ENCODE measurements around the gene RSPO4.

DNA sequence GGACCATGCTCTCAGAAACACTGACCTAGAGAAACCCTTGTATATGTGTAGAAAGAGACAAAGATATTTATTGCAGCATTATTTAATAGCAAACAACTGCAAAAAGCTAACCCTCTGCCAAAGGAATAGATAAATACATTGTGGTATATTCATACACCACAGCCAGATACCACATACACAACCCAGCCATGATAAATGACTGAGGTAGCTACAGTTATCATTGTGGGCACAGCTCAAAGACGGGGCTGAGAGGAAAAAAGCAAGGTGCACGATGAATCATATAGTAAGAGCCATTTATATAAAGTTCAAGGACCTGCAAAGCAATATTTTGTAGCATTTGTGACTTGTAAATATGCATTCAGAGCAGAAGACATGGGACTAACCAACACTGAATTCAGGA is 30.8 kb downstream of the RSPO4 start:
- no peak for TF ChIP-seq POLR2AphosphoS5 (IDR thresholded peaks at IDR 0.05)
- TF ChIP-seq, protein P1, sequence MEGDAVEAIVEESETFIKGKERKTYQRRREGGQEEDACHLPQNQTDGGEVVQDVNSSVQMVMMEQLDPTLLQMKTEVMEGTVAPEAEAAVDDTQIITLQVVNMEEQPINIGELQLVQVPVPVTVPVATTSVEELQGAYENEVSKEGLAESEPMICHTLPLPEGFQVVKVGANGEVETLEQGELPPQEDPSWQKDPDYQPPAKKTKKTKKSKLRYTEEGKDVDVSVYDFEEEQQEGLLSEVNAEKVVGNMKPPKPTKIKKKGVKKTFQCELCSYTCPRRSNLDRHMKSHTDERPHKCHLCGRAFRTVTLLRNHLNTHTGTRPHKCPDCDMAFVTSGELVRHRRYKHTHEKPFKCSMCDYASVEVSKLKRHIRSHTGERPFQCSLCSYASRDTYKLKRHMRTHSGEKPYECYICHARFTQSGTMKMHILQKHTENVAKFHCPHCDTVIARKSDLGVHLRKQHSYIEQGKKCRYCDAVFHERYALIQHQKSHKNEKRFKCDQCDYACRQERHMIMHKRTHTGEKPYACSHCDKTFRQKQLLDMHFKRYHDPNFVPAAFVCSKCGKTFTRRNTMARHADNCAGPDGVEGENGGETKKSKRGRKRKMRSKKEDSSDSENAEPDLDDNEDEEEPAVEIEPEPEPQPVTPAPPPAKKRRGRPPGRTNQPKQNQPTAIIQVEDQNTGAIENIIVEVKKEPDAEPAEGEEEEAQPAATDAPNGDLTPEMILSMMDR (IDR thresholded peaks at IDR 0.05) = no peak
- no peak for TF ChIP-seq POLR2A (IDR thresholded peaks at IDR 0.05)

All from gastroesophageal sphincter (tissue), 3 donors.